GM21529 (cell line): Measurements from ENCODE around the gene PSG6.
"Not testable (repeated sequence)": the region's sequence is repeated elsewhere in the genome, so short reads cannot be mapped to it uniquely, and the experiment has no call there.

Source experiments
- ATAC-seq: cut with Tn5 transposase; IDR thresholded peaks from one replicate; pipeline ENCODE4 v1.9.1; 2021; ENCODE audit not compliant: unreplicated experiment

The PSG6 gene

GRCh38 chr19:42917634-42918033 lies at the start of gene PSG6:
TSS of gene PSG6 (minus strand) at chr19:42917894. CDS start at chr19:42917792, 102 bp downstream.
- ATAC-seq = not testable (repeated sequence)

DNA sequence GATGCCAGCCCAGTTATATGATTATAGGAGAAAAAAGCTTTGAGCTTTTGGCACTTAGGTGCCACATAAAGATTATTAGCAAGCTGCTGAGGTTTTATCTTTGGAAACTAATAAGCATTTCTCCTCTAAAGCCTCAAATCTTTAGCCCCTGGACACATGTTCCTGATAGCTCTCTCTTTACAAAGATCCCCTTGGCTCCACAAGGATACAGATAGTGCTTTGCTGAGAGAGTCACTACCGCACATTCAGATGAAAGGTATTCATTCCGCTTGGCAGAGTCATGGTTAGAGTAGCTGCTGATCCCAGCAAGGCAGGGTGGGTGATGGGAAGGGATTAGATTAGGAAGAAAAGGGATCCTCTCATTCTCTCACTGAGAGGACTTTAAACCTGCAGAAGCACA lies 47.5 kb upstream of the PSG6 start:
- no peak for ATAC-seq

DNA sequence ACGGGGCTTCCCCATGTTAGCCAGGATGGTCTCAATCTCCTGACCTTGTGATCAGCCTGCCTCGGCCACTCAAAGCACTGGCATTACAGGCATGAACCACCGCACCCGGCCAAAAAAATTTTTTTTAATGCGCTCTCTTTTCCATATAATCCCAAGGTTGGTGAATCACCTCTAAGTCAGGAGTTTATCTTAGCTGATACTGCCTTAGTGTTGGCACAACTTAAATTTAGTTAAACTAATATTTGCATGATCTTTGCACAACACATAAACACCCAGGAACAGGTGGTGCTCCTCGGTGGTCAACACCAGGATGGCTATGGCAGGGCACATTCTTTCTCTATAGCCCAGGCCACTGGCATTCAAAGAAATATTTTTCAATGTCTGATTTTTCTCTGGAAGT lies 43.4 kb upstream of the PSG6 start:
- no peak for ATAC-seq

GRCh38 chr19:42952126-42952525 lies 34.4 kb upstream of the PSG6 start:
- not testable (repeated sequence) for ATAC-seq

DNA sequence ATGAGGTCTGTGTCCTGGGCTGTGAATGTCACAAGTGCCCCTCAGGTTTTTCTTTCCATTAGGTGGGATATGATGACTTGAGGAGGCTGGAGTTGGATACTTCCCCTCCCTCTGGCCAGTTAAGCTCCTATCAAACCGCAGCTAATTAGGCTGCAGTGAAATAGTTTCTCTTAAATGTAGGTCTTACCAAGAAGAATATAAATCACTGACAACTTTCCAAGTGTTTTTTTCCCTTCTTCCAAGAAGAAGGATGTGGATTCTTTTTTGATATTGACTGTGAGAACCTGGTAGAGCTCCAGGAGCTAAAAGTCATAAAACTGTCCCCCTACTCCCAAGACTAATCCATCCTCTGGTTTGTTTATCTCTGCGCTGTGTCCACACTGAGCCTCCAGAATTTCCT lies 33.8 kb upstream of the PSG6 start:
- ATAC-seq = not testable (repeated sequence)

DNA sequence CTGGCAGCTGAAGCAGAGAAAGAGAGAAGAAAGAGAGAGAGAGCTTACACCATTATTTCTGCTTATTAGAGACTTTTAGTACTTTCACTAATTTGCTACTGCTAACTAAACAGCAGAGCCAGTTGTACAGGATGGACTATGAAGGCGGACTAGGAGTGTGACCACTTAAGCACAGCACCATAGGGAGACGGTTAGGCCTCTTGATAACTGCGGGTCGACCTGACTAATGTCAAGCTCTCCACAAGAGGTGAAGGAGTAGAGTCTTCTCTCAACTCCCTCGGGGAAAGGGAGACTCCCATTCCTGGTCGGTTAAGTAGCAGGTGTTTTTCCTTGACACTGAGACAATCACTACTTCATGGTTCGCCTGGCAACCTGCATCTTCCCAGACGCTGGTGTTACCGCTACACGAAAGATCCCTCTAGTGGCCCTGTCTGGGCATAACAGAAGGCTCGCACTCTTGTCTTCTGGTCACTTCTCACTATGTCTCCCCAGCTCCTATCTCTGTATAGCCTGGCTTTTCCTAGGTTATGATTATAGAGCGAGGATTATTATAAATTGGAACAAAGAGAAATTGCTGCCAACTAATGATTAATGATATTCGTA lies 24.6 kb upstream of the PSG6 start:
- no peak for ATAC-seq

DNA sequence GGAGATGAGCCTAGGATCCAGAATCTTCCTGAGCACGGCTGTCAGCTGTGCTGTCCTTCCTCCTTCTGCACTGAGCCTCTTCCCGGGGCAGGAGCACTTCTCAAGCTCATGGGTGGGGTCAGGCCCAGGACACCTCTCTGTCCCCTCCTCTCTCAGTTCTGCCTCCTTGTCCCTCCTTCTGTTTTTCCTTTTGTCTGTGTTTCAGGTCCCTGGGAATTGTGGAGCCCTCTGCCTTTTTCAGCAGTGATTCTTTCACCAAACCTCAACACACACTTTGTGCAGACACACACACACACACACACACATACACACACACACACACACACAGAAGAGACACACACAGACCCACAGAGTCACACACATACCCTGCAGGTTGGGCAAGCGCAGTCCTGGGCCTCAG lies 19.4 kb upstream of the PSG6 start, which contains the start of gene PSG7:
Gene PSG7 (minus strand): TSS at position 101 of the 400 bp plus-strand sequence. CDS start 131 bp downstream, outside the sequence.
- ATAC-seq = not testable (repeated sequence)

GRCh38 chr19:42934726-42935125 lies 17.0 kb upstream of the PSG6 start:
- not testable (repeated sequence) for ATAC-seq

- ATAC-seq = not testable (repeated sequence)
Observed at GRCh38 chr19:42934183-42934582, 16.5 kb upstream of the PSG6 start.

DNA sequence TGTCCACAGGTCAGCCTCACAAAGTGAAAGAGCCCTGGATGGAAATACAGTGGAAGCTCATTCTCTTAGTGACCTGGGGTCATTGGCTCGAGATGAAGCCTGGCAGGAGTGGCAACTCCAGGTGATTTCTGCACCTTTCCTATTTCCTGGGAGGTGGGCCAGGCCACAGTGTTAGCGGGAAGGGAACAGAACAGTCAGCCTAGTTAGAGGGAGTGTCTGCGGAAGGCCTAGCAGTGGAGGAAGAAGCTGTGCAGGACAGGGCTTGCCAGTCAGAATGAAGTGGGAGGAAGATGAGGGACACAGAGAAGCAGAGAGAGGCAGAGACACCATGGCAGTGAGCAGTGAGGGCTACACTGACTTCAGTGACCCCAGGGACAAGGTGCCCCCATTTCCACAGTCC lies 15.7 kb upstream of the PSG6 start:
- not testable (repeated sequence) for ATAC-seq

DNA sequence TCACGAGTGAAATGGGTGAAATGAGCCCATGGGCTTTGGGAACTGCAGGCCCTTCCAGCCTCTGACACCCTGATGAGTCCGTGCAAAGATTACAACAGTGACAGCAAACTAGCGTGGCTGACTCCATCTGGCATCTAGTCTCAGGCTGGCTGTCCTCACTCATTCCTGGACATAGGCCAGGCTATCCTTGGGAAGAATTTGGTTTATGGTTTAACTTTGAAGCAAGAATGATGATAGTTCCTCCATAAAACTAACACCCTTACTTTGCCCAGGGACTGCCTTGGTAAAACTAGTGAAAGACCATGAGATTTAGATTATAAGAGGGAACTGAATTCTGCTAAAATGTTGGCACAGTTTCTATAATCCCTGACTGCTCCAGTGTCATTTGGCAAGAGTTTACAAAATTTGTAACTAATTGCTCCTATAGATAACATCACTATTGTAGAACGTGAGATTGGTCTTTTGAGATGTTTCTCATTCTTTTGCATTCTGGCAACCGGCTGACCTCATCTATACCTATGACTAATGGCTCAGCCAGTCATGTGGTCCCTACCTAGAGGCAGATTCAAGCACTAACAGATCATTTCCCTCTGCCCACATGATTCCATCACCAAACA lies 14.9 kb upstream of the PSG6 start:
- ATAC-seq = not testable (repeated sequence)

GRCh38 chr19:42930214-42930613 lies 12.5 kb upstream of the PSG6 start:
- not testable (repeated sequence) for ATAC-seq

DNA sequence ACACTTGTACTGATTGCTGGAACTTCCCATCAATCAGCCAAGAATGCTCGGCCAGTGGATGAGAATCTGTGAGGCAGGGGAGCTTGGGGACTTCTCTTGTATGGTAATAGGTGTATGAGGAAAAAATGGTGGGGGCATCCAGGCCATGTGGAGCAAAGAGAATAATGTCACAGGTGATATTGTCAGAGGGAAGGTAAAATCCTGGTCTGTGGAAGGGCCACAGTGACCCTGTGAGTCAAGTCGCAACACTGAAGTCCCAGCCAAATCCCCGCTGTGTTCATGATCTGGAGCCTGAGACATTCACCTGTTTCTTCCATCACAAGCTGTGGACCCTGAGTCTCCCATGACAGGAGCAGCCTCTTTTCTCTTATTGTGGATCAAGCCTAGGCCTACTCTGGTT lies 11.2 kb upstream of the PSG6 start:
- no peak for ATAC-seq

DNA sequence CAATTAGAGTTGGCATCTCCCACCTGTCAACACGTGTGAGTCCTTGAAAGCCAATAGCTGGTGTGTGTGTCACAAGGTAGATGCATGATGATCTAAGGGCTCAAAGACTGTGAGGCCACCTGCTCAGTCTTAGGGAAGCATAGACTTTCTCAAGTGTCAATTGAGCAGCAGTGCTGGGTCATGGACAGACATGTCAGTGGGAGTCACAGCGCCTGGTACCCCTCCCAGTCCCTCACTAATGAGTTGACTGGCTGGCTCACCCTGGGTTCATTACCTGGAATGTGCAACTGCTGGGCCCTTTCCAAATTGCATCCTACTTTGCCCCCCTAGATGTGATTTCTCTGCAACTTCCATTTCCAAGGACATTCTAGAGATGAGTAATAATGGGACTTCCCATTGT lies 9.1 kb upstream of the PSG6 start:
- ATAC-seq = no peak

- not testable (repeated sequence) for ATAC-seq
Observed at GRCh38 chr19:42923106-42923505, 5.4 kb upstream of the PSG6 start.

DNA sequence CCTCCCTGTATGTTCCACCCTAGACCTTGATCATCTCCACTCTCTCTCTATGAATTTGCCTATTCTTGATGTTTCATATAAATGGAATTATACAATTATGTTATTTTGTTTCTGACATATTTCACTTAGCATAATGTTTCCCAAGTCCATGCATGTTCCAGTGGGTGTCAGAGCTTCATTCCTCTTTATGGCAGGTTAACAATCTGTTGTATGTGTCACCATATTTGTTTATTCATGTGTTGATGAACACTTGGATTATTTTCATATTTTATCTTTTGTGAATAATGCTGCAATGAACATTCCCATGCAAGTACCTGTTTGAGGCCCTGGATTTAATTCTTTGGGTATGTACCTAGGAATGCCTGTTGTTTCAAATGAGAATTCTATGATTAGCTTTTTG lies 3.3 kb upstream of the PSG6 start:
- ATAC-seq = not testable (repeated sequence)

GRCh38 chr19:42919757-42920079 lies 2.0 kb upstream of the PSG6 start:
- no peak for ATAC-seq

- ATAC-seq = not testable (repeated sequence)
Observed at GRCh38 chr19:42919070-42919756, 1.5 kb upstream of the PSG6 start.

- ATAC-seq = not testable (repeated sequence)
Observed at GRCh38 chr19:42918377-42919069, 829 bp upstream of the PSG6 start.

- not testable (repeated sequence) for ATAC-seq
Observed at GRCh38 chr19:42916931-42917330, 763 bp downstream of the PSG6 start.

- not testable (repeated sequence) for ATAC-seq
Observed at GRCh38 chr19:42913516-42913915, 4.2 kb downstream of the PSG6 start.

- not testable (repeated sequence) for ATAC-seq
Observed at GRCh38 chr19:42912941-42913340, 4.8 kb downstream of the PSG6 start.
